GM18858 (cell line): Measurements from ENCODE around the gene TMEM9.

Source experiments
- ATAC-seq: cut with Tn5 transposase; IDR thresholded peaks from one replicate; pipeline ENCODE4 v1.9.1; 2021; ENCODE audit not compliant: unreplicated experiment

The TMEM9 gene

GRCh38 chr1:201085902-201086735, 68.2 kb downstream of the TMEM9 start:
- no peak for ATAC-seq
